NOMO-1 treated with DMSO at 0.1 percent for 48 hours (cell line): ENCODE measurements around the gene TERT.
"Not testable (repeated sequence)": the region's sequence is repeated elsewhere in the genome, so short reads cannot be mapped to it uniquely, and the experiment has no call there.

Experiments
- DNase-seq: peaks from one replicate; lab custom pipeline; 2025; ENCODE audit not compliant: unreplicated experiment; lab: John Stamatoyannopoulos, UW

TERT gene

GRCh38 chr5:1331861-1332405 is 37.1 kb upstream of the TERT start:
- DNase-seq, result no peak

GRCh38 chr5:1330847-1331831 is 36.3 kb upstream of the TERT start:
- DNase-seq, result no peak

- no peak for DNase-seq
These were observed 35.4 kb upstream of the TERT start for GRCh38 chr5:1330146-1330846.

- no peak for DNase-seq
These were observed 34.3 kb upstream of the TERT start for GRCh38 chr5:1329111-1329579.

- not testable (repeated sequence) for DNase-seq
These were observed 33.6 kb upstream of the TERT start for GRCh38 chr5:1328237-1329110.

GRCh38 chr5:1326901-1327756 is 32.3 kb upstream of the TERT start:
- not testable (repeated sequence) for DNase-seq

GRCh38 chr5:1326532-1326875 is 31.6 kb upstream of the TERT start:
- DNase-seq, result not testable (repeated sequence)

GRCh38 chr5:1325870-1326531 is 31.1 kb upstream of the TERT start:
- DNase-seq, result no peak

GRCh38 chr5:1325191-1325741 is 30.4 kb upstream of the TERT start:
- no peak for DNase-seq

- no peak for DNase-seq
These were observed 29.9 kb upstream of the TERT start for GRCh38 chr5:1324719-1325190.

GRCh38 chr5:1324301-1324700 is 29.4 kb upstream of the TERT start:
- DNase-seq, result no peak

- DNase-seq, result no peak
These were observed 28.9 kb upstream of the TERT start for GRCh38 chr5:1323803-1324173.

- DNase-seq, result no peak
These were observed 28.3 kb upstream of the TERT start for GRCh38 chr5:1322955-1323802.

- DNase-seq, result no peak
These were observed 27.4 kb upstream of the TERT start for GRCh38 chr5:1322036-1322900.

GRCh38 chr5:1321576-1321975 is 26.7 kb upstream of the TERT start:
- DNase-seq, result no peak

- no peak for DNase-seq
These were observed 25.8 kb upstream of the TERT start for GRCh38 chr5:1320436-1321344.
